SK-N-SH (cell line): ENCODE results near the gene CHMP6. TPM values are rescaled to one million over a fixed set of nuclear protein-coding genes. Genes with fewer than 3 reads are reported as not detected.

ENCODE experiments used
- CTCF ChIA-PET: fragments of 300-600, 350-600 bp; formaldehyde crosslinking; extraction: SDS; loops from one replicate; lab custom pipeline; 2021; lab: Yijun Ruan, JAX
- POLR2A ChIA-PET: fragments of 350-600 bp; sonication (Branson Sonifier 250); formaldehyde crosslinking; extraction: SDS; loops from one replicate; lab custom pipeline; 2020; ENCODE audit warnings: antibody characterized with exemption, inconsistent platforms; lab: Yijun Ruan, JAX
- DNase-seq: peaks from one replicate; pipeline ENCODE4 v3.0.0; 2012
- H2AFZ ChIP-seq: fragments of 200-600 bp; sonication (generic); 2 replicates; pipeline ENCODE4 v1.8.1; 2016; ENCODE audit warnings: antibody characterized with exemption, mild to moderate bottlenecking, low read depth
- H3F3A ChIP-seq: fragments of 200-600 bp; sonication (generic); replicated peaks from 2 replicates; pipeline ENCODE3; 2016; ENCODE audit warnings: antibody characterized with exemption, mild to moderate bottlenecking; ENCODE audit not compliant: insufficient read depth
- H3K27ac ChIP-seq, 2 experiments: fragments of 200-500 bp in 1 of 2; fragments of 200-600 bp in 1 of 2; sonication (Bioruptor generic) in 1 of 2; sonication (generic), shearing (Covaris generic) in 1 of 2; 2 replicates each; pipeline versions ENCODE4 v1.5.1 to v1.6.1; 2014 to 2016; ENCODE audit warnings: low read depth in 2 of 2, inconsistent platforms in 1 of 2, low read length in 1 of 2, mild to moderate bottlenecking in 1 of 2, mixed read lengths in 1 of 2
- H3K27me3 ChIP-seq: fragments of 200-600 bp; sonication (generic), shearing (Covaris generic); 2 replicates; pipeline ENCODE4 v1.6.1; 2016; ENCODE audit warnings: mixed run types; ENCODE audit not compliant: insufficient read depth
- H3K36me3 ChIP-seq, 2 experiments: fragments of 200-500 bp in 1 of 2; fragments of 200-600 bp in 1 of 2; sonication (Bioruptor generic) in 1 of 2; sonication (generic) in 1 of 2; replicated peaks in 1 of 2; 2 replicates each; pipeline versions ENCODE3 to v1.5.1; 2014 to 2016; ENCODE audit warnings: low read length in 1 of 2, mild to moderate bottlenecking in 1 of 2; ENCODE audit not compliant: insufficient read depth in 2 of 2, control insufficient read depth in 1 of 2
- H3K4me1 ChIP-seq, 2 experiments: fragments of 200-500 bp in 1 of 2; fragments of 200-600 bp in 1 of 2; sonication (Bioruptor generic) in 1 of 2; sonication (generic), shearing (Covaris generic) in 1 of 2; 2 replicates each; pipeline versions ENCODE4 v1.5.1 to v1.6.1; 2014 to 2016; ENCODE audit warnings: low read depth in 1 of 2, low read length in 1 of 2, mixed run types in 1 of 2; ENCODE audit not compliant: insufficient read depth in 2 of 2, control insufficient read depth in 1 of 2
- H3K4me2 ChIP-seq: fragments of 200-600 bp; sonication (generic), shearing (Covaris generic); 2 replicates; pipeline ENCODE4 v1.6.1; 2017; ENCODE audit warnings: mixed run types
- H3K4me3 ChIP-seq, 2 experiments: fragments of 200-500 bp in 1 of 2; fragments of 200-600 bp in 1 of 2; sonication (Bioruptor generic) in 1 of 2; sonication (generic), shearing (Covaris generic) in 1 of 2; 2 replicates each; pipeline versions ENCODE4 v1.5.1 to v1.8.1; 2014 to 2016; ENCODE audit warnings: low read depth in 2 of 2, inconsistent platforms in 1 of 2, low read length in 1 of 2, mild to moderate bottlenecking in 1 of 2, mixed read lengths in 1 of 2, moderate library complexity in 1 of 2
- H3K79me2 ChIP-seq: fragments of 200-600 bp; sonication (generic); 2 replicates; pipeline ENCODE4 v1.8.1; 2017; ENCODE audit warnings: mild to moderate bottlenecking; ENCODE audit not compliant: insufficient read depth
- H3K9ac ChIP-seq: fragments of 200-600 bp; sonication (generic); 2 replicates; pipeline ENCODE4 v1.6.1; 2017; ENCODE audit warnings: mixed run types
- H3K9me2 ChIP-seq: fragments of 200-600 bp; sonication (generic); 2 replicates; pipeline ENCODE4 v1.6.1; 2017; ENCODE audit warnings: mixed run types
- H3K9me3 ChIP-seq: fragments of 200-600 bp; sonication (generic); 2 replicates; pipeline ENCODE4 v1.6.1; 2017; ENCODE audit warnings: mixed run types, mild to moderate bottlenecking, moderate library complexity
- H4K20me1 ChIP-seq: fragments of 200-600 bp; sonication (generic); 2 replicates; pipeline ENCODE4 v1.6.1; 2017; ENCODE audit warnings: mild to moderate bottlenecking, mixed run types; ENCODE audit not compliant: insufficient read depth
- CHD2 ChIP-seq: fragments of 150-350 bp; IDR thresholded peaks from 2 replicates; pipeline ENCODE4 v1.6.1; 2018; ENCODE audit warnings: low read length; ENCODE audit not compliant: partially characterized antibody
- ELF1 ChIP-seq: IDR thresholded peaks from 2 replicates; pipeline ENCODE4 v1.4.0; 2012
- FOSL2 ChIP-seq: IDR thresholded peaks from 2 replicates; pipeline ENCODE4 v1.4.0; 2012; ENCODE audit warnings: low read depth, mild to moderate bottlenecking, moderate library complexity, borderline replicate concordance
- FOXM1 ChIP-seq: IDR thresholded peaks from 2 replicates; pipeline ENCODE4 v1.4.0; 2012; ENCODE audit warnings: low read depth, mild to moderate bottlenecking
- GABPA ChIP-seq: IDR thresholded peaks from 2 replicates; pipeline ENCODE4 v1.4.0; 2012; ENCODE audit warnings: low read depth, mild to moderate bottlenecking
- JUND ChIP-seq: IDR thresholded peaks from 2 replicates; pipeline ENCODE4 v1.4.0; 2012
- MEF2A ChIP-seq: IDR thresholded peaks from 2 replicates; pipeline ENCODE4 v1.4.0; 2012; ENCODE audit warnings: low read depth, borderline replicate concordance
- NFIC ChIP-seq: IDR thresholded peaks from 2 replicates; pipeline ENCODE4 v1.4.0; 2012; ENCODE audit warnings: borderline replicate concordance
- NRF1 ChIP-seq: IDR thresholded peaks from 2 replicates; pipeline ENCODE4 v1.6.1; 2012; ENCODE audit warnings: low read depth, mild to moderate bottlenecking, low read length
- RXRA ChIP-seq: IDR thresholded peaks from 2 replicates; pipeline ENCODE4 v1.4.0; 2012; ENCODE audit warnings: low read depth, mild to moderate bottlenecking, borderline replicate concordance
- SIN3A ChIP-seq: IDR thresholded peaks from 2 replicates; pipeline ENCODE4 v1.6.1; 2012; ENCODE audit warnings: low read depth, mild to moderate bottlenecking, low read length, moderate library complexity, borderline replicate concordance
- SMC3 ChIP-seq: IDR thresholded peaks from 2 replicates; pipeline ENCODE4 v1.6.1; 2012; ENCODE audit warnings: low read depth, low read length, improper control_type of control experiment
- TAF1 ChIP-seq: IDR thresholded peaks from 2 replicates; pipeline ENCODE4 v1.6.1; 2012; ENCODE audit warnings: low read depth, mild to moderate bottlenecking, low read length, moderate library complexity, borderline replicate concordance
- TEAD4 ChIP-seq: IDR thresholded peaks from 2 replicates; pipeline ENCODE4 v1.4.0; 2012; ENCODE audit warnings: mild to moderate bottlenecking, borderline replicate concordance; ENCODE audit not compliant: insufficient read depth
- USF2 ChIP-seq: fragments of 150-350 bp; IDR thresholded peaks from 2 replicates; pipeline ENCODE4 v1.6.1; 2017; ENCODE audit warnings: antibody characterized with exemption, low read length, low read depth, borderline replicate concordance
- ZBTB33 ChIP-seq: IDR thresholded peaks from 2 replicates; pipeline ENCODE4 v1.4.0; 2012; ENCODE audit warnings: low read depth, borderline replicate concordance
- WGBS: methylation state at CpG from one replicate; pipeline ENCODE4 v1.1.6; 2017; ENCODE audit warnings: low lambda C conversion rate; 5-methylcytosine and 5-hydroxymethylcytosine counted together
- polyA plus RNA-seq, 3 experiments: library from polyadenylated mRNA; depleted of rRNA; stranded (reverse); fragments of >200 nt; gene quantifications; 2 replicates each; pipeline ENCODE4 v1.2.3, GENCODE V29; 2012

CHMP6 gene
- polyA plus RNA-seq, 1 of the 3 experiments (the other 2 are of a cell fraction), result 44.1 TPM

DNA sequence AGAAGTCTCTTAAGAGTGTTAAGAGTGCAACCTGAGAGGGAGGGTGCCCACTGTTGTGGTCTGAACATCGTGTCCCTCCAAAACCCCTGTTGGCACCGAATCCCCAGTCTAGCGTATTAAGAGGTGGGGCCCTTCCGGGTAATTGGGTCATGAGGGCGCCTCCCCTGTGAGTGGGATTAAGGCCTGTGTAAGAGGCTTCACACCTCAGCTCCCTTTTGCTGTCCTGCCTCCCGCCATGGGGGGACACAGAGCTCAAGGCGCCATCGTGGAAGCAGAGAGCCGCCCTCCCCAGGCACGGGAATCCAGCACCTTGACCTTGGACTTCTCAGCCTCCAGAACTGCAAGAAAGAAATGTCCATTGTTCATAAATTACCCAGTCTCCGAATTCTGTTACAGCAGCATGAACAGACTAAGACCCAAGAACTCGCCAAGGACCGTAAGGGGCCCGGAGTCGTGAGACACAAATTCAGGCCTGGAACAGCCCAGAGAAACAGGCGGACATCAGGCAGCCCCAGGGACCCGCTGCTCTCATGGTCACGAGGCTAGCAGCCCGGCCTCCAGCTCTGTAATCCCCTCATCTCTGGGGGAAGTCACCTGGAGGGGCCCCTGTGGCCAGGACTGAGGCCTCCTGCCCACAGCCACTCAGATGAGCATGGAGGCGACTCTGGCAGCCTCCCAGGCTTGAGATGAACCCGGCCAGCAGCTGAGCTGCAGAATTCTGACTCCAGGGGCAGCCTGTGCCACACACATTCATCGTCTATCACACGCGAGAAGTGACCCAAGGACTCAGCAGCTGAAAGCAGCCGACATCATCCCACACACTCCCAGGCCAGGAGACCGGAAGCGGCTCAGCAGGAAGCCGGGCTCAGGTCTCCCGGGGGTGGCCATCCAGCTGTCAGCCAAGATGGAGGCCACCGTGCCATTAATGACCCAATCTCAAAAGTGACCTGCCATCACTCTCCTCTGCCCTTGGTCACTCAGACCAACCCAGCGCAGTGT, 12.8 kb upstream of the CHMP6 start:
- no peaks in the 10 kb centered on the region; a peak in 1 of 4 replicates for H3K4me1 ChIP-seq
- H3K4me2 ChIP-seq, result no peak overlapping the region
- CTCF ChIA-PET, result interaction anchor here (0.6 to 9.7 kb wide), 14 partner anchors 9 to 594 kb away, joined by 3 to 74 read pairs (median 3); partner anchors contain the start of gene CHMP6
- no peak for DNase-seq
- H3K36me3 ChIP-seq, result no peaks in the 10 kb centered on the region
- no peak overlapping the region for H3K4me3 ChIP-seq
- H3K27me3 ChIP-seq, result peaks cover 9% of the 10 kb centered on the region; the same call in 1 of the 2 replicates
- no peaks in the 10 kb centered on the region for H3K79me2 ChIP-seq
- H3K9me3 ChIP-seq, result no peaks in the 10 kb centered on the region
- POLR2A ChIA-PET, result no interaction called here
- no peak overlapping the region for H2AFZ ChIP-seq
- H3K27ac ChIP-seq, result no peak overlapping the region
- TF ChIP-seq NFIC, result no peak
- no peak for TF ChIP-seq CHD2
- no peak for TF ChIP-seq ZBTB33
- no peaks in the 10 kb centered on the region for H3K9me2 ChIP-seq
- H4K20me1 ChIP-seq, result no peaks in the 10 kb centered on the region
- WGBS, result 85% methylated on average over 30 of the region's 31 CpGs
- H3F3A ChIP-seq, result no peaks in the 10 kb centered on the region
- no peak overlapping the region for H3K9ac ChIP-seq

- ChIA-PET CTCF (interaction anchor here (0.6 to 9.7 kb wide), 13 partner anchors 8 to 608 kb away, joined by 3 to 74 read pairs (median 3); partner anchors contain the start of gene CHMP6), POLR2A (no interaction called here)
- H3K9ac ChIP-seq, result no peak overlapping the region
- no peak overlapping the region for H3K4me3 ChIP-seq
- H3K27ac ChIP-seq, result no peak overlapping the region
- no peaks in the 10 kb centered on the region for H3K36me3 ChIP-seq
- no peak for TF ChIP-seq FOSL2
- no peak for TF ChIP-seq TEAD4
- no peak for TF ChIP-seq SIN3A
- TF ChIP-seq USF2, result no peak
- no peak for TF ChIP-seq NRF1
- TF ChIP-seq RXRA, result no peak
- TF ChIP-seq TAF1, result no peak
- TF ChIP-seq FOXM1, result no peak
- TF ChIP-seq MEF2A, result no peak
- no peak for TF ChIP-seq JUND
- no peak for TF ChIP-seq GABPA
- TF ChIP-seq SMC3, result no peak
- TF ChIP-seq ELF1, result no peak
- no peaks in the 10 kb centered on the region for H3K9me3 ChIP-seq
- peaks cover 7% of the 10 kb centered on the region for H3F3A ChIP-seq
- H3K9me2 ChIP-seq, result no peaks in the 10 kb centered on the region
- H3K4me1 ChIP-seq, result no peaks in the 10 kb centered on the region; a peak in 1 of 4 replicates
- H2AFZ ChIP-seq, result no peak overlapping the region
- H4K20me1 ChIP-seq, result no peaks in the 10 kb centered on the region
- WGBS, result 91% methylated on average over 26 of the region's 26 CpGs
- no peak overlapping the region for H3K4me2 ChIP-seq
- DNase-seq, result no peak
- peaks cover 9% of the 10 kb centered on the region; the same call in 1 of the 2 replicates for H3K27me3 ChIP-seq
- H3K79me2 ChIP-seq, result no peaks in the 10 kb centered on the region
Measured at GRCh38 chr17:80979547-80980378, 11.9 kb upstream of the CHMP6 start.
